NCI-H1092 treated with DMSO at 0.1 percent for 48 hours (cell line): ENCODE measurements around the gene GLI2.

ENCODE experiments used
- DNase-seq: peaks from one replicate; lab custom pipeline; 2025; lab: John Stamatoyannopoulos, UW

GLI2 gene

DNA sequence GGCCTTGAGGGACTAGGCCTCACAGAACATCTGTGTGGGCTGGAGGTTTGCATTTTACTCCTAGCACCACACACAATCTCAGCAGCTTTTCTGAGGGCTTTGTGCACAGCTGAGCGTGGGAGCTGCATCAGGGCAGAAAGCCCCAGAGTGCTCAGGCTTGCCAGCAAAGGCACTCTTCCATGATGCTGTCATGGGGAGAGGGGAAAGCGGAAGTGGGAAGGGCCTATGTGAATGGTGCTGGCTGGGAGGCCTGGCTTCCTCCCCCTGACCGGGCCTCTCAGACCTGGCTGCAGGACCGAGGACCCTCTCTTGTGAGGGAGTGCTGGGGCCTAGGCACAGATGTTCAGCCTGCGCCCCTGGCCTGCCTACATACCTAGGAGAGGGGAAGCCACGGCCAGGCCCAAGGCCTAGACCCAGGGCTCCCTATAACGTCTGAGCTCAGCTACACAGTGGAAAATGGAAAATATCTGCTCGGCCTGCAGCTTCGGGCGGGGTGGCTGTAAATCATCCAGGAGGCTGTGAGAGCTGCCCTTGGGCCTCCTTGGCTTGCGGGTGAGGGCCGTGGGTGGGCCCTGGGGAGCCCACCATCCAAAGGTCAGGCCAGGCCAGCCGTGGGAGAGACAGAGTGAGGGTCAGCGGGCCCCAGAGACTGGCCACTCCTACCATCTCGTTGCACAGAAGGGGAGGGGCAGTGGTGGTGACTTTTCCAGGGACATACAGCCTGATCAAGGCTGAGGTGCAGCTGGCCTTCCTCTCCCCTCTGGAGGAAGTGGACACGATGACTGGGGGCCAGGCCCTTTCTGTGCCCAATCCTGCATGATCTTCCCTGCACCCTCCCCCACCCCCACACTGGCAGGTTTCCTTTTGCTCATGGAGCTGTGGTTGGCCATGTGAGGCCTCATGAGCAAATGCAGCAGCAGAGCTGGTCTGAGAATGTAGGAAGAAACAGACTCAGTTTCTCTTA is 22.8 kb downstream of the GLI2 start:
- DNase-seq, result no peak

DNA sequence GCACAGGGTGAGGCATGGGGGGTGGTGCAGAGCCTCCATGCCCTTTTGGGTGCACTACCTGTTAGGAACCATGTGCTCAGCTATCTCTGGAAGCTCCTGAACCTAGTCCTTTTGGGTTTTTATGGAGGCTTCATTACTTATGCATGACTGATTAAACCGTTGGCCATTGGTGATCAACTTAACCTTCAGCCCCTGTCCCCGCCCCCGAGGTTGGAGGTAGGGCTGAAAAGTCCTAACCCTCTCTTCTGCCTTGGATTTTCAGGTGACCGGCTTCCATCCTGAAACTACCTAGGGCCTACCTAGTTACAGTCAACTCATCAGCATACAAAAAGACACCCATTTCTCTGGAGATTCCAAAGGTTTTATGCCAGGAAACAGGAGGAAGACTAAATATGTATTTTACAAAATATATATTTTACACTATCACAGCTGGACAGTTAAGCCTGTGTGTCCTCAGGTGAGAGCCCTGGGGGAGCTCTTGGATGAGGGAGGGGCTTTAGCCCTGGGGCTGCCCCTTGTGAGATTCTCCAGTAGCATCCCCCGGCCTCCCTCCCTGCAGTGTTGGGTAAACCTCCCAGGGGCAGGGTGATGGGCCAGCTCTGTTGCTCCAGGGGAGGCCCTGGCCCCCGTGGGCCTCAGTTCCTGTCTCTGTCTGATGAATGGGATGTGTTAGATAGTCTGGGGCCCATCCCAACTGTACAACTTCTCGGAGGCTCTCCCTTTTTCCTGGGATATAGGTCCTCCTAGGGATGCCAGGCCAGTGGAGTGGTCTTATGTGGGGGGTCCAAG is 24.1 kb downstream of the GLI2 start:
- DNase-seq, result no peak

DNA sequence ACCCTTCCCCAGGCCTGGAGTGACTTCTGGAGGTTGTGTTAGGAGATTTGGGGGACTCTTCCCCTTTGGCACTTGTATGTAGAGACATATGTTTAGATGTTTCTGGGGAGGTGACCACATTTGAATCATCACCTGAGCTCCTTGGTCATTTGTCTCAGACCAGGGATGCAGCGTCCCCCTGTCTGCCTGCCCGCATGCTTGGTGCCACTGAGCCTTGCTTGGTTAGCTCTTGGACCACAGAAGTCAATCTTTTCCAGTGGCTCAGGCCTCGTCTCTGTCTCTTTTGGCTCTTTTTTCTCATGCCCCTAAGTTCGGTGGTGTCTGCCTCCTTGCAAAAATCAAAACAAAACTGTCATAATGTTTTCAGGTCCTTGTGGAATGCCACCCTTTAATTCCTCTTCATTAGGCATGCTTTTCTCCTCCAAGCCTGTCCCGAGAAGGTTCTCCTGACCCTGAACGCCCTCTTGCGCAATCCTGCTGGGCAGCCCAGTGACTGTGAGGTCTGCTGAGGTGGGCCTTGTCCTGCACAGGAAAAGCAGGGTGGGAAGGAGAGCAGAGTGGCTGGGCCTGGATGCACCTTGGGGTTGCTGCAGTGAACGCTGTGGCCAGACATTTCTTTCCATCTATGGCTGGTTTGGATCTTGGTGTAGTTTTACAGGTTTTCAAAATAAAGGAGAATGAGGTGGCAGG is 24.9 kb downstream of the GLI2 start:
- no peak for DNase-seq

DNA sequence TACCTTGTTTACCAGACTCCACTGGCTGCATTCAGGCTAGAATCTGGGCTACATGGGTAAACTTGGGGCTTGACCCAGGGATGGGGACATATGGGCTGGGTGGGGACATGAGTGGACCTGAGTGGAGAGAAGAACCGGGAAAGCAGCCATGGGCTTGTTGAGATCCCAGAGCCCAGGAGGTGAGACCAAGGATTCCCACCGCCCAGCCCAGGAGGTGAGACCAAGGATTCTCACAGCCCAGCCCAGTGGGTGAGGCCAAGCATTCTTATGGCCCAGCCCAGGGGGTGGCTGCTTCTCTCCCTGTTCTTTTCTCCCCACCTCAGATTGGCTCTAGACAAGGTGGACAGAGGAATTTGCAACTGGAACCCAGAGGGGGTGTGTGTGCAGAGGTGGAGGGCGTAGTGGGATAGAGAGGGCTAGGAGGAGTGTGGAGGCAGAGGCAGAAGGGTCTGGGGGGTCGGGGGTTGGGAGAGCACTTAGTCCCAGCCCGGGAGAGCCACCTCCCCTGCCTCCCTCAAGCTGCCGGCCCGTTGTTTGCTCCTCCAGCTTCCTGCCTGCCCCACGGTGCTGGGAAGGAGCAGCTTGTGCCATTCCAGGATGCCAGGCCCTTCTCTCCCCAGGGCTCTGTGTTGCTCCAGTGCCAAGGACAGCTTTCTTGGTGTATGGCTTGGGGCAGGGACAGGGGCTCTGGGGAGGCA is 25.6 kb downstream of the GLI2 start:
- DNase-seq, result no peak

DNA sequence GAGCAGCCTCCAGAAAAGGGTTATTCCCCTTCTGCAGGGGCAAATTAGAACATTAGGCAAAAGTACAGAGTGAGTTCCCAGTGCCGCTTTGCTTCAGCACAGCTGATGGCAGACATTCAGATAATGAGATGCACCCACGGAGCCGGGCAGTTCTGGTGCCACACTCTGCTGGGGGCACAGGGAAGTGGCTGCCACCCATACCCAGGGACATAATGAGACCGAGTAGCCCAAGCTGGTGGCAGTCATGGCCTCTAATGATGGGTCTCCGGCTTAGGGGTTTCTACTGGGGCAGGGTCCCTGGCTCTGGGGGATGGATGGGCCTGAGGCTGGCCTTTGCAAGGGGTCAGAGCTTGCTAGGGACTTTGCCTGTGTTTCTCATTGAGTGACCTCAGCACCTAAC is 26.2 kb downstream of the GLI2 start:
- DNase-seq, result no peak

DNA sequence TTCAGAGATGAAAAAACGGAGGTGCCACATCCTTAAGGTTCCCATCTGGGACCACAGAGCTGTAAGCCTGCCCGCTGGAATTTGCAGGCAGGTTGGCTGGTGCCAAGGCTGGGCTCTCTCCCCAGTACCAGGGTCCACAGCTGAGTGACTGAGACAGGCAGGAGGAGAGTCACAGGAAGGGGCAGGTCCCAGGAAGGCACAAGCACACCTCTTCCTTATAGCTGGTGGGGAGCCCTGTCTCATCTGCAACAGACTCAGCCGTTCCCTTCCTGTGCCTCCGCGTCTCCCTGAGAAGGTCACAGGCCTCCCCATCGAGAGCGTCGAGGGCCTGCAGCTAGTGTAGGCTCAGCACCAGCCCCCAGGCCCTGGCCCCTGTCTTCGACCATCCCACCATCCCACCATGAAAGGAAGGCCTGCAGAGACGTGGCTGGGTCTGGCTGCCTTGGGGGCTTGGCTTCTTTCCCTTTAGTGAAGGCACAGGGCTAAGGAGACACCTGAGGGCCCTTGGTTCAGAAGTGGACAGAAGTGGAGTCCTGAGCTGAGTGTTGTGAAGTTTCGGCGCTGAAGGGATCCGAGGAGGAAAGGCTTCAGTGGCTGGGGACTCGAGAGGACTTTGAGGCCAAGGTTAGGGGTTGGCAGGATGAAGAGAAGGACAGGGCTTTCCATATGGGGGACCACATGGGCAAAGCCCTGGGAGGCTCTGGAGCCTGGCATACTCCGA is 26.8 kb downstream of the GLI2 start:
- no peak for DNase-seq

DNA sequence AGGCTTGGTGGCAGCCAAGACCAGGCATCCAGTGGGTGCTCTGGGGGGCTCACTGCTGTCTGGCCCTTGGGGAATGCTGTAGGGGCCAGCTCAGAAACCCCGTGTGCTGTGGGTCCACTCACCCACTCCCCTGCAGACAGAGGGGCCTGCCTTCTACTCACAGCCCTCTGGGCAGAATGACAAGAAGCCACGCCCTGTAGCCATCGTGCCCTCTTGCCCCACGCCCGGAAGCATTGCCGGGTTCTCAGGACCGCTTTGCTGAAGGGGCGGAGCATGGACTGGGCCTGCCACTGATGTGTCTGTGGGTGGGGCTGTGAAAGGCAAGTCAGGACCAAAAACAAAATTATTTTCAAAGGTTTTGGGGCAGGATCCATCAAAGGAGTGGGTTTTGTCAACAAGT is 27.8 kb downstream of the GLI2 start:
- no peak for DNase-seq

DNA sequence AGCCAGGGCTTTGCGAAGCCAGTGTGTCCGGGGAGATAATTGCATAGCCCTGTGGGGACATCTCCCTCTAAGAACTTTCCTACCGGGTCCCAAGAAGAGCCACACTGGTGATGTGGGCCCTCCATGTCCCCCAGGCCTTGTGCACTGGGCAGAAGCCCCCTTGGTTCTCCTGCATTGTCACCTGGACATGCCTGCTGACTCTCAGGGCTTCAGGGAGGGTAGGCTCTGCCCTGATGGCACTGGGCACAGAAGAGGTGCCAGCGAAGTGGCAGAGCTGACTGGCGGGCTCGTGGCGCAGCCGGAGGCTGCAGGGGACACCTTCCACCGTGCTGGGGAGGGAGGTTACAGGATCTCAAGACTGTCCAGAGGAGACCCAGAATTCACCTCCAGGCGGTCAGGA is 28.3 kb downstream of the GLI2 start:
- DNase-seq, result no peak

DNA sequence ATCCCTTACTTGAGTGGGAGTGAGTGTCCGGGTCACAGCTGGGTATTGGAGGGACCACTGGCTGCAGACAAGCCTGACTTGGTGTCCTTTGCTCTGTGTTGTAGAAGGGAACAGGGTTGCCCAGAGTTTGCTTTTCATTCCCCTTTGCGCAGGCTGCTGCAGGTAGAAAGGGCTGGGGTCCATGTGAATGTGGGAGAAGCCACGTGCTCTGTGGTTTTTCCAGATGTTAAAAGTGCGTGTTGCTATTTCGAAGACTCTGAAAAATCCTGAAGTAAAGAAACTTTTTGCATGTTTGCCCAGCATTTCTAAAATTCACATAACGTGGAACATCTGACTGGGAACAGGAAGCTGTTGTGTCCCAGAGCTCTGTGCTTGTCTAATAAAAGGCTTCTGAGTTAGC is 28.8 kb downstream of the GLI2 start:
- no peak for DNase-seq

DNA sequence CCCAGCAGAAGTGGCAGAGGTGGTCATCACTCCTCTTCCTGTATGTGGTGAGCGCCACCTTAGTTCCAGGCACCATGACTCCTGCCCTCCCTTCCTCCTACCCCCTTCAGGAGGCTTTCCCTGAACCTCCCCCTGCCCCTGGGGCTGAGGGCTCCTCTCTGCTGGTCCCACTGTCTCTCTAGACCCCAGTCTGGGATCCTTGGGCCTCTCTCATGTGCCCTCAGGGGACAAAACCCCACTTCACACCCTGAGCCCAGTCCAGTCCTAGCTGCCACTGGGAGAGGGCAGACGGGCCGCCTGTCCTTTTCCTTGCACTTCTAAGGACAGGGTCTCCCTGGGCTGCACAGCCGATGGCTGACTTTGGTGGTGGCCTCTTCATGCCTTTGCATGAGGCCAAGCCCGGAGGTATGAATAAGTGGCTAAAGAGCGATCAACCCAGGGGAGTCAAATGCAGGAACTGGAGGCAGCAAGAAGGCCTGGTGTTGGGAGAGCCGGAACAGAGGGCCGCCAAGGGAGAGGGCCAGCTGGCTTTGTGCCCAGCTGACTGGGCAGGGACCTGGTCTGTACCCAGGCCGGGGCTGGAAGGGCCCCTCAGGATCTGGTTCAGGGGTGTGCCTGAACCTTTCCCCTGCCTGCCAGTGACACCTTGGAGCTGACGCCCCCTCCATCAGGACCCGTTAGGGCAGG is 29.5 kb downstream of the GLI2 start:
- DNase-seq, result no peak

DNA sequence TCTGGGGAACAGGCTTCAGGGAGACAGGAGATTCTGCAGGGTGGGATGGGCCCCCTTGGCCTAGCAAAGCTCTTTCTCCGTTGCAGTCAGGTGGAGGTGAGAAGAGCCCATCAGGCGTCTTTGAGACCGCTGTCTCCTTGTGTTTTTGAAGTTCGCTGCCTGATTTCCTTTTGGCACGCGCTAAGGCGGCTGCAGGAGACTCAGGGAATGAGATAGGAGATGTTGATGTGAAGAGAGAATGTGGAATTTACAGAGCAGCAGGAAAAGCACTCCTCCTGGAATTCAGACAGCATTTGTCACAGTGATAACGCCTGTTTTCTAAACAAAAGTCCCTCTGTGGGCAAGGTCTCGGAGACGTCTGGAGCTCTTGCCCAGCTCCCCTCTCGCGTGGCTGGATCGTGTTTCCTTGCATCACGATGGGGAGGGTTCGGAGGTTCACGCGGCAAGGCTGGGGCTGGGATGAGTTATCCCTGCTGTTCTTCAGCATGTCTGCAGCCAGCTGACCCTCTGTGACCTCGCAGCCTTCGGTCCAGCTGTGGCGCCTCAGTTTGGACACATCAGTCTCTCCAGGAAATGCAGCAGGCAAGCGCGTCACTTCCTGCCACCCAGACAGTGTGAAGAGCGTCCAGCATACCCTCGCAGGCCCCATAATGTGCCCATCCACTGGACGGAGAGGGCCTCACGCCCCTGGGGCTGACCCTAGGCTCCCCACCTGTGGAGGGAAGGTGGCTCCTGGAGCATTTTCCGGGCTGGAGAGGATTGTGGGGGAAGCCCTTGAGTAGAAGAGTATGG is 30.2 kb downstream of the GLI2 start:
- DNase-seq, result no peak

DNA sequence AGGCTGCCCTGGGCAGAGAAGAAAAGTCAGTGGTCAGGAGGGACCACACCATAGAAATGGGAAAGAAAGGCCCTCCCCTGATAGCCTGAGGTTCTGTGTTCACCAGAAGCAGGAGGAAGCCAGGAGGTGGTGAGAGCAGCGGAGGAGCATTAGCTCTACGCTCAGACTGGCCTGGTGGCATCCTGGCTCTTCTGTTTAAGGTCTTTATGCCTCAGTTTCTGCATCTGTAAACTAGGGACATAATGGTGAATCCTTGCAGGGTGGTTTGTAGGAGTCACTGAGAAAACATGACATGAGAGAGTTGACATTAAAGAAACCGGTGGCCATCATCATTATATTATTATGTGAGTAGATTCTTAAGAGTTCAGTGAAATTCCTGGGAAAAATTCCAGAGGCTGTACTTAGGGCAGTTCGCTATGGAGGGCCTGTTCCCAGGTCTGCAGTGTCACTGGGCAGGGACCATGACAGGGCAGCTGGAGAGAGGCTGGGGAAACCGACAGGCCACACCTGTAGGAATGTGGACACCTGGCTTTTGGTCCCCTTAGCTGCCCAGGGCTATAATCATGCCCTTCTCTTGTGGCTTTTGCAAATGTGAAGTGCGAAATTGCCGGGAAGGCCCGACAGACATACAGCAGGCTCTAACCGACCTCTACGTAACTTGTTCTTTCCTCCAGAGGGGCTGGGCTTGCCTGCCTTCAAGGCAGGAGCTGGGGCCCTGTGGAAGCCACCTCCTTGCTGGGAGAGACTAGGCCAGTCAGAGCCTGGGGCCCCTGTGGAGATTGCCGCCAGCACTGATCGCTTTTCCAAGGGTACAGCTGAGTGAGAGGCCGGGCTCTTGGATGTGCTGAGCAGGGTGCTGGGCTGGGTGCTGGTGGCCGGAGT is 31.0 kb downstream of the GLI2 start:
- no peak for DNase-seq

DNA sequence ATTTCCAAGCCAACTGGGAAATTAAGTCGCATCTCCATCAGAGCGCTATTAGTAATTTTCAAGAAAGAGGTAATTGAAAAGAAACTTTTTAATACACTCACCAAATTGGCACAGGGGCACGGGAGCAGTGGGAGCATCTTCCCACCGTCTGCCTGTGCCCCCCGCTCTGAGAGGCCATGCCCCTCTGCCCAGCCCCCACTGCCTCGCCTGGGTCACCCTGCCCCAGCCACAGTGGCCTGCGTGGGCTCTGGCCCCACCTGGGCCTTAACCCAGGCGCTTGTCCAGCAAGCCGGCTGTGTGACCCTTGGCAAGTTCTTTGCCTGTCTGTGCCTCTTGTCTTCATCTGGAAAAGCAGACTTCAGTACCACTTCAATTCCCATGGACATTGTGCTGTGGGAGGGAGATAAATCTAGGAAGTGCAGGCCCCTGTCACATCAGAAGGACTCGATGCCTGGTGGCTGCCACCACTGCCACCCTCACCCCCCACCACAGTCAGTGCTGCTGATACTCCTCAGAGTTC is 31.9 kb downstream of the GLI2 start:
- DNase-seq, result no peak

DNA sequence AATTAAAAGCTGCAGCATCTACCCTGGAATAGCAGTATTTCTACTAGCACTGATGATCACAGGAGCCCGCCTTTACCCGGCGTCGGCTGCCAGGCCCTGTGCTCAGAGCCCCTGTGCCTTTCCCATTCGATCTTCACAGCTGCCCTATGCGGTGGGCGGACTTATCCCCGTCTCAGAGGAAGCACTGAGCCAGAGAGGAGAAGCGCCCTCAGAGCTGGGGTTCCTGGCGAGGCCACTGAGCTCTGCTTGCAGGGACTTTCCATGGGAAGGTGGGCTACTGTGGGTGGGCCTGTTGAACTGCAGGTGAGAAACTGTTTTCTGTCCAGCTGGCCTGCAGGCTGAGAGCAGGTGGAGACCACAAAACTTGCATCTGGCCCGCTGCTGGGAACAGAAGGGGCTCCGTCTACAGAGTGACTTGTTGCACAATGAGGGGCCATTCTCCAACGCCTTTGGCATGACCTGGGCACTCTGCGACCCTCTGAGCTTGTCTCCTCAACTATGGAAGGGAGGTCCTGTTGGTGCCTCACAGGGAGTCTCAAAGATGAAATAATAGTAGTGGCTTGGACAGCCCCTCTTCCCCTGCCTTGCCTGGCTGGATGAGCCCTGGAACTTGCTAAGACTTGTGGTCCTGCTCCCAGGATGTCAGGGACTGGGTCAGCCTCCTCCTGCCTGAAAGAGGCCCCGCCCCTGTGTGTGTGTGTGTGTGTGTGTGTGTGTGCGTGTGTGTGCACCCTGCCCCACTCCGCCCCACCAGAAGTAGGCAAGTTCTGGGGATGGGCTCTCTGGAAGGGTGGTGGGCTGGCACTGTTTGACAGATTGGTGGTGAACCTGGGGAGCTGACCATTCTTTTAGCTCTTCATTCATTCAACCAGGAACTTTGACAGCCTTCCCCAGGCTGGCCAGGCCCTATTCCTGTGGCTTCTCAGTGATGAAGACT is 32.7 kb downstream of the GLI2 start:
- no peak for DNase-seq

DNA sequence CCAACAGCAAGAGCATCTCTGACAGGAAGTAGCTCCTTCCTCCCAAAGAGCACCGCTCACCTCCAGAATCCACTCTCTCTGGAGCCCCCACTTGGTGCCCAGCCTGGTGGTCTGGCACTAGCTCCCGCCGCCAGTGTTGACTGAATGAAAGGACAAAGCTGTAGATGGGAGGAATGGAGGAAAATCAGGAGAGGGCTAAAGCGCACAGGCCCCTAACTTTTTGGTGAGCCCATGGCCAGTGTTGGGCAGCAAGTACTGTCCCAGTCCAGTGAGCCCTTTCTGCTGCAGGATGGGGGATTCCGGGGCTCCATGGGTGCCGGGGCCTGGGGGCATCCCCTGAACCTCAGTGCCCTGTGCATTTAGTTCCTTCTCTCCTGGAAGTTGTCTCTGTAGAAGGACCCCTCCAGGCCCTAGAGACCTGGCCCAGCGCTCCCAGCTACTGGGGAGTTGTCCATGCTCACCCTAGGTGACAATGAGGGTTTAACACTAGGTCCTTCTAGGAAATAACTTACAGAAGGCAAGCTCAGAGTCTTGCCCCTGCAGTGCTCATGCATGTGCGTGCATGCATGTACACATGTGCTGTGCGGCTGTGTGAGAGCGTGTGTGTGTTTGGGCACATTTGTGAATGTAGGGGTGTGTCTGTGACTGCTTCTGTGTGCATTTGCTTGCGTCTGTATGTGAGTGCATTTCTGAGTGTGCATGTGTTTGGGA is 33.6 kb downstream of the GLI2 start:
- no peak for DNase-seq

DNA sequence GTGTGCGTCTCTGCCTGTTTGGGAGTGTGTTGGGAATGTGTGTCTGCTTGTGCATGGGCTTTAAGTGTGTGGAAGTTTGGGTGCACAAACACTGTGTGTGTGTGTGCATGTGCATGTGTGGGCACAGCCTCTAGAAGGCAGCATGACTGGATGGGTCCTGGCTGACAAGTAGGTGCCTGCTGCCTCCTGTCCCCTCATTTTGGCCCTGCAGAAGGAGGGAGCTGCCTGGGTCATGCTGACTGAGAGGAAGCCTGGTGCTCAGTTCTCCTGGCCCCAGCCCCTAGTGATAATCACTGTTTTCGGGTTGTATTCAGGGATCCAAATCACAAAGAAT is 34.1 kb downstream of the GLI2 start:
- no peak for DNase-seq

DNA sequence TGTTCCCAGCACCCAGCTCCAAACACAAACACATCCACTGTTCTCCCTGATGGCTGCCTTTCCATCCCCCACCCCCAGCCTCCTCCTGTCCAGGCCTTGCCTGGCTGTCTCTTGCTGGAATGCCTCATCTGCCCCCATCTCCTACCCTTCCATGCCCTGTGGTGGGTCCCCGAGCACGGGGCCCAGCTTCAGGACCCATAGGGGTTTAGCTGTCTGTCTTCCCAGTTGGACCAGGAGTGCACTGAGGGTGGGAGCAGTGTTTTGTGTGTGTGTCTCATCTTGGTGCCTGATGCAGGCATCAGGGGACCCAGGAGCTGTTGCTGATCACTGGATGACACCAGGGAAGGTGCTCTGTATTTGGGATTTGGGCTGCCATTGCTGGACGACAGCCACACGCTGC is 34.5 kb downstream of the GLI2 start:
- no peak for DNase-seq
